PC-9 (cell line): ENCODE measurements around the gene LCE1C. TPM values are rescaled to one million over a fixed set of nuclear protein-coding genes. Genes with fewer than 3 reads are reported as not detected.

Experiments used
- BruUV-seq: library from RNA; stranded (reverse); fragments of 400-500 nt; replicated peaks from 2 replicates; lab custom pipeline; 2021; lab: Mats Ljungman, UMichigan
- CTCF ChIA-PET: fragments of 300-600 bp; sonication (Branson Sonifier 250); formaldehyde crosslinking; loops from one replicate; lab custom pipeline; 2022; ENCODE audit warnings: antibody characterized with exemption; lab: Charles Lee
- POLR2A ChIA-PET: fragments of 300-600 bp; sonication (Branson Sonifier 250); formaldehyde crosslinking; loops from one replicate; lab custom pipeline; 2022; ENCODE audit warnings: antibody characterized with exemption; ENCODE audit not compliant: unreplicated experiment; lab: Charles Lee
- DNase-seq, 2 experiments: peaks; one replicate each; pipeline versions ENCODE4 v3.0.0 to v3.0.0-alpha.2; 2015 to 2022; ENCODE audit warnings: mixed read lengths in 1 of 2
- H2AFZ ChIP-seq: fragments of 200-600 bp; sonication (generic); 2 replicates; pipeline ENCODE4 v1.8.1; 2017; ENCODE audit warnings: antibody characterized with exemption
- H3F3A ChIP-seq: fragments of 200-600 bp; sonication (generic); 2 replicates; pipeline ENCODE4 v1.8.1; 2017; ENCODE audit warnings: antibody characterized with exemption, mild to moderate bottlenecking, low read depth; ENCODE audit not compliant: insufficient read depth
- H3K27ac ChIP-seq: fragments of 200-600 bp; sonication (generic); 2 replicates; pipeline ENCODE4 v1.6.1; 2016; ENCODE audit warnings: mixed run types
- H3K27me3 ChIP-seq: fragments of 200-600 bp; sonication (generic); 2 replicates; pipeline ENCODE4 v1.6.1; 2016; ENCODE audit warnings: low read depth, mixed run types; ENCODE audit not compliant: insufficient read depth
- H3K36me3 ChIP-seq: fragments of 200-600 bp; sonication (generic); 2 replicates; pipeline ENCODE4 v1.6.1; 2016; ENCODE audit warnings: low read depth, mixed run types
- H3K4me1 ChIP-seq: fragments of 200-600 bp; sonication (generic); replicated peaks from 2 replicates; pipeline ENCODE4 v1.6.1; 2016; ENCODE audit warnings: mixed run types; ENCODE audit not compliant: insufficient read depth
- H3K4me2 ChIP-seq: fragments of 200-600 bp; sonication (generic); 2 replicates; pipeline ENCODE4 v1.6.1; 2017; ENCODE audit warnings: mixed run types
- H3K4me3 ChIP-seq: fragments of 200-600 bp; sonication (generic); 2 replicates; pipeline ENCODE4 v1.6.1; 2016; ENCODE audit warnings: mixed run types
- H3K79me2 ChIP-seq: fragments of 200-600 bp; sonication (generic); 2 replicates; pipeline ENCODE4 v1.6.1; 2017; ENCODE audit warnings: low read depth, mixed run types
- H3K9me2 ChIP-seq: fragments of 200-600 bp; sonication (generic); 2 replicates; pipeline ENCODE4 v1.8.1; 2017; ENCODE audit warnings: mild to moderate bottlenecking; ENCODE audit not compliant: insufficient read depth
- H3K9me3 ChIP-seq: fragments of 200-600 bp; sonication (generic); 2 replicates; pipeline ENCODE4 v1.8.1; 2016; ENCODE audit warnings: low read depth; ENCODE audit not compliant: insufficient read depth
- H4K20me1 ChIP-seq: fragments of 200-600 bp; sonication (generic); 2 replicates; pipeline ENCODE4 v1.8.1; 2017; ENCODE audit not compliant: insufficient read depth
- CTCF ChIP-seq: fragments of 200-600 bp; sonication (generic); conservative IDR thresholded peaks from 2 replicates; pipeline ENCODE4 v1.6.1; 2017; ENCODE audit warnings: mixed run types, antibody characterized with exemption, mild to moderate bottlenecking, moderate library complexity
- EZH2 ChIP-seq: fragments of 200-600 bp; sonication (generic); IDR thresholded peaks from 2 replicates; pipeline ENCODE4 v1.8.0; 2017; ENCODE audit warnings: antibody characterized with exemption, low read depth
- intact Hi-C: fragments of 100-400 bp; cut with micrococcal nuclease; formaldehyde crosslinking; loops from one replicate; pipeline ENCODE4 v1.10.0; 2022; ENCODE audit not compliant: unreplicated experiment
- total RNA-seq: library from RNA; stranded (reverse); gene quantifications from 2 replicates; pipeline ENCODE4 v1.2.3, GENCODE V29; 2021

The LCE1C gene
- total RNA-seq, 1 experiment from 2014 or later, result not detected

GRCh38 chr1:152801333-152801732 lies 5.1 kb downstream of the LCE1C start:
- Histone ChIP-seq H3K4me2 (no peak overlapping the region), H3K4me3 (no peak overlapping the region), H3K4me1 (no peaks in the 10 kb centered on the region), H3K79me2 (no peaks in the 10 kb centered on the region), H2AFZ (no peak overlapping the region), H3K36me3 (no peaks in the 10 kb centered on the region), H3F3A (no peaks in the 10 kb centered on the region), H3K9me3 (no peaks in the 10 kb centered on the region), H3K9me2 (no peaks in the 10 kb centered on the region), H3K27me3 (peaks cover 28% of the 10 kb centered on the region), H3K27ac (no peak overlapping the region), H4K20me1 (no peaks in the 10 kb centered on the region)
- no peak for DNase-seq
- BruUV-seq, result no TSS peak
- POLR2A ChIA-PET, result no interaction called here
- TF ChIP-seq EZH2 (no peak), CTCF (no peak)
- CTCF ChIA-PET, result no interaction called here
- intact Hi-C loops, result no loop called here

DNA sequence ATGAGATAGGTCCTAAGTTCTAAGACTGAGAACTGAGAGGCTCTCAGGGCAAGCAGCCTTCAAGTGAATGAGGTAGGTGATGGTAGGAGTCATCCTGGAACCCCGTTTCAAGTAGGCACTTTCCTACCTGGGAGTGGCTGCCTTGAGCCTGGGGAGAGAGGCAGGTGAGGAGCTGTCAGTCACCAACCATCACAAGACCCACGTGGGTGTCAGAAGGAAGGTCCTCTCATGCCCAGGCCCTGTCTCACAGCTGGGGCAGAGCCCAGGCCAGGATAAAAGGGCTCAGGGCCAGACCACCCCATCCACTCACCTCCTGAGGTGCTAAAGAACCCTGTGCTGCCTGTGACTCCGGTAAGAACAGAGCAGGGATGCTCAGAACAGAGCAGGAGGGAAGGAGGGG lies 10.0 kb downstream of the LCE1C start, which contains the start of gene LCE1D:
LCE1D (plus strand) TSS at position 301 of the 400 bp plus-strand sequence. CDS start 1,074 bp downstream, outside the sequence.
- Histone ChIP-seq H3K4me2 (no peak within 1 kb of the TSS), H3K36me3 (no peaks in the 10 kb centered on the region), H4K20me1 (no peaks in the 10 kb centered on the region), H3K79me2 (no peaks in the 10 kb centered on the region), H2AFZ (no peak within 1 kb of the TSS), H3K9me2 (no peaks in the 10 kb centered on the region), H3F3A (no peaks in the 10 kb centered on the region), H3K9me3 (no peaks in the 10 kb centered on the region), H3K27ac (no peak within 1 kb of the TSS), H3K4me3 (no peak within 1 kb of the TSS), H3K27me3 (peaks cover 40% of the 10 kb centered on the region), H3K4me1 (no peaks in the 10 kb centered on the region)
- BruUV-seq, result no TSS peak
- CTCF ChIA-PET, result no interaction called here
- DNase-seq, result no peak
- POLR2A ChIA-PET, result no interaction called here
- no peak for TF ChIP-seq EZH2
- TF ChIP-seq CTCF, result no peak
- intact Hi-C loops, result no loop called here

DNA sequence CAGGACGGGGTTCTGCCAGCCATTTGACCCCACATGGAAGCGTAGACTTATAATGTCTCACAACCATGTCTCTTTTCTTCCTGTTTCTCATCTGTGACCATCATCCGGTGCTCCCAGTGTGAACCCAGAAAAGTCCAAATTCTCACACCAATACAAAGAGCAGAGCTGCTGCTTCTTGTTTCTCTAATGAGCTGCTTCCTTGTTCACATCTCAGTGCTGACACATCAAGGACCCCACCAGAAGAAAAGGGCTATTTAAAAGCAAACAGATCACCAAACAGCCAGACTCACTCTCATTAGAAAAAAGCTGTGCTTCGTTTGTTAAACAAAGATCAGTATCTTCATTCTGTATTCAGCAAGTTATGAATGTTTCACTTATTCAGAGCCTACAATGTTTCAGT lies 10.8 kb downstream of the LCE1C start:
- peaks cover 40% of the 10 kb centered on the region for H3K27me3 ChIP-seq
- DNase-seq, result no peak
- no peaks in the 10 kb centered on the region for H3K9me3 ChIP-seq
- no peaks in the 10 kb centered on the region for H3K4me1 ChIP-seq
- H4K20me1 ChIP-seq, result no peaks in the 10 kb centered on the region
- POLR2A ChIA-PET, result no interaction called here
- no peaks in the 10 kb centered on the region for H3K79me2 ChIP-seq
- BruUV-seq, result no TSS peak
- H3K4me2 ChIP-seq, result no peak overlapping the region
- TF ChIP-seq CTCF, result no peak
- no peak for TF ChIP-seq EZH2
- CTCF ChIA-PET, result no interaction called here
- H3K9me2 ChIP-seq, result no peaks in the 10 kb centered on the region
- intact Hi-C loops, result no loop called here
- H3K27ac ChIP-seq, result no peak overlapping the region
- no peaks in the 10 kb centered on the region for H3F3A ChIP-seq
- no peak overlapping the region for H2AFZ ChIP-seq
- no peaks in the 10 kb centered on the region for H3K36me3 ChIP-seq
- no peak overlapping the region for H3K4me3 ChIP-seq
